Measurements from ENCODE around the gene F2.
"Not testable (repeated sequence)": the region's sequence is repeated elsewhere in the genome, so short reads cannot be mapped to it uniquely, and the experiment has no call there.

F2 gene

GRCh38 chr11:46719048-46719542, at the start of gene F2:
Gene F2, plus strand, starts transcription at chr11:46719213. Its CDS starts 23 bp downstream, at chr11:46719236.
- DNase-seq (ENCODE audit: low spot score) = no peak

- DNase-seq (ENCODE audit: low spot score) = peak; percentile 39
Observed at GRCh38 chr11:46669711-46670139, 49.3 kb upstream of the F2 start.

GRCh38 chr11:46670521-46670920, 48.5 kb upstream of the F2 start:
- DNase-seq (ENCODE audit: low spot score) = not testable (repeated sequence)

- no peak for DNase-seq (ENCODE audit: low spot score)
Observed at GRCh38 chr11:46671958-46672315, 47.1 kb upstream of the F2 start.

- DNase-seq (ENCODE audit: low spot score) = no peak
Observed at GRCh38 chr11:46672381-46672839, 46.6 kb upstream of the F2 start.

- no peak for DNase-seq (ENCODE audit: low spot score)
Observed at GRCh38 chr11:46673713-46674462, 45.1 kb upstream of the F2 start.

GRCh38 chr11:46674463-46675287, 44.3 kb upstream of the F2 start:
- no peak for DNase-seq (ENCODE audit: low spot score)

GRCh38 chr11:46675288-46675851, 43.6 kb upstream of the F2 start:
- no peak for DNase-seq (ENCODE audit: low spot score)

- DNase-seq (ENCODE audit: low spot score) = no peak
Observed at GRCh38 chr11:46675949-46676348, 43.1 kb upstream of the F2 start.

GRCh38 chr11:46676436-46677158, 42.4 kb upstream of the F2 start:
- no peak for DNase-seq (ENCODE audit: low spot score)

- no peak for DNase-seq (ENCODE audit: low spot score)
Observed at GRCh38 chr11:46677169-46677568, 41.8 kb upstream of the F2 start.

GRCh38 chr11:46677991-46678740, 40.8 kb upstream of the F2 start:
- DNase-seq (ENCODE audit: low spot score) = peak; percentile 40

- DNase-seq (ENCODE audit: low spot score) = no peak
Observed at GRCh38 chr11:46678741-46679130, 40.3 kb upstream of the F2 start.

GRCh38 chr11:46679241-46680163, 39.5 kb upstream of the F2 start:
- DNase-seq (ENCODE audit: low spot score) = no peak

GRCh38 chr11:46680164-46680760, 38.8 kb upstream of the F2 start:
- no peak for DNase-seq (ENCODE audit: low spot score)

- no peak for DNase-seq (ENCODE audit: low spot score)
Observed at GRCh38 chr11:46680815-46681214, 38.2 kb upstream of the F2 start.

GRCh38 chr11:46681814-46682213, 37.2 kb upstream of the F2 start:
- no peak for DNase-seq (ENCODE audit: low spot score)

GRCh38 chr11:46682773-46683752, 36.0 kb upstream of the F2 start:
- no peak for DNase-seq (ENCODE audit: low spot score)

- DNase-seq (ENCODE audit: low spot score) = no peak
Observed at GRCh38 chr11:46684367-46684766, 34.6 kb upstream of the F2 start.
